Subcutaneous adipose tissue (tissue), 4 donors: ENCODE data around the gene CCDC167. TPM values are rescaled to one million over a fixed set of nuclear protein-coding genes. Genes with fewer than 3 reads are reported as not detected.

Source experiments
- CTCF ChIP-seq: fragments of 450-650 bp; IDR thresholded peaks from one replicate; pipeline ENCODE4 v1.5.1; 2016; ENCODE audit warnings: low read depth, mild to moderate bottlenecking, control low read depth, antibody characterized with exemption, moderate library complexity
- total RNA-seq, 4 donors: library from RNA; depleted of rRNA; stranded (reverse); fragments of >200 nt; gene quantifications; one replicate each; pipeline ENCODE4 v1.1.0, GENCODE V29; 2016

The CCDC167 gene
- total RNA-seq, 4 donors from 2014 or later = 12.1 to 27.2 (median 12.6) TPM

GRCh38 chr6:37449984-37450383 lies 49.7 kb downstream of the CCDC167 start:
- no peak for TF ChIP-seq CTCF

- no peak for TF ChIP-seq CTCF
Observed at GRCh38 chr6:37442416-37443215, 57.1 kb downstream of the CCDC167 start.

GRCh38 chr6:37441651-37442050 lies 58.0 kb downstream of the CCDC167 start:
- no peak for TF ChIP-seq CTCF

- TF ChIP-seq CTCF = no peak
Observed at GRCh38 chr6:37438930-37439329, 60.8 kb downstream of the CCDC167 start.

GRCh38 chr6:37435816-37436215 lies 63.9 kb downstream of the CCDC167 start:
- no peak for TF ChIP-seq CTCF

- TF ChIP-seq CTCF = no peak
Observed at GRCh38 chr6:37435373-37435772, 64.3 kb downstream of the CCDC167 start.

- TF ChIP-seq CTCF = no peak
Observed at GRCh38 chr6:37433657-37434271, 65.9 kb downstream of the CCDC167 start.

Other genes starting within 250 kb of the CCDC167 start
- 1 to 10 TPM; 4.8 to 5.5 (median 5.2) TPM for gene TBC1D22B, start 242.1 kb downstream of the CCDC167 start, total RNA-seq
- under 1 TPM in 2 of 4 donors, not detected in 2; 0.34 to 0.44 TPM for gene TMEM217, start 241.7 kb downstream of the CCDC167 start, total RNA-seq
- gene RNF8, start 145.9 kb downstream of the CCDC167 start, total RNA-seq = 10 to 100 TPM in 3 of 4 donors, 1 to 10 TPM in 1; 8.8 to 15.0 (median 14.1) TPM
- 10 to 100 TPM; 21.4 to 43.1 (median 29.3) TPM for gene CMTR1, start 66.7 kb downstream of the CCDC167 start, total RNA-seq
- gene MDGA1, start 198.0 kb upstream of the CCDC167 start, total RNA-seq = 1 to 10 TPM; 1.3 to 4.6 (median 2.4) TPM